DOHH2 (cell line): ENCODE results near the gene FOXN3.

ENCODE experiments used
- CTCF ChIP-seq: fragments of 200-600 bp; sonication (generic); IDR thresholded peaks from one replicate; pipeline ENCODE4 v1.5.1; 2014; ENCODE audit warnings: antibody characterized with exemption, mild to moderate bottlenecking, low read depth, low read length; ENCODE audit not compliant: poor library complexity, severe bottlenecking
- EZH2phosphoT487 ChIP-seq: fragments of 200-600 bp; sonication (generic); IDR thresholded peaks from 2 replicates; pipeline ENCODE4 v1.6.1; 2017; ENCODE audit warnings: borderline replicate concordance, mild to moderate bottlenecking, antibody characterized with exemption, low read length, moderate library complexity, mixed read lengths

- TF ChIP-seq EZH2phosphoT487 (no peak), CTCF (no peak)
Observed at GRCh38 chr14:89382901-89383845, 33.9 kb downstream of the FOXN3 start.
